Brain microvascular endothelial cell (primary cell): ENCODE data around the gene PPP2R5E.

Source experiments
- DNase-seq: peaks from one replicate; pipeline ENCODE4 v3.0.0-alpha.2; 2020
- H3K27ac ChIP-seq: fragments of 250-450 bp; sonication (Bioruptor Pico); 2 replicates; pipeline ENCODE4 v1.5.1; 2020; ENCODE audit warnings: mild to moderate bottlenecking, moderate library complexity
- H3K27me3 ChIP-seq: fragments of 250-450 bp; sonication (Bioruptor Pico); replicated peaks from 2 replicates; pipeline ENCODE4 v1.5.1; 2020; ENCODE audit warnings: mild to moderate bottlenecking
- H3K36me3 ChIP-seq: fragments of 250-450 bp; sonication (Bioruptor Pico); replicated peaks from 2 replicates; pipeline ENCODE4 v1.5.1; 2020; ENCODE audit warnings: mild to moderate bottlenecking
- H3K4me3 ChIP-seq: 2 replicates; pipeline ENCODE4 v1.5.1; 2011; ENCODE audit warnings: low read depth, mild to moderate bottlenecking, control low read depth, low read length, moderate library complexity
- in situ Hi-C: cut with HindIII; loops from 2 replicates; pipeline ENCODE4 v1.10.0; 2017; ENCODE audit warnings: low sequenced_read_pairs, low pct_ligation_motif_present
- TF ChIP-seq, protein P1 (sequence below): IDR thresholded peaks from 2 replicates; pipeline ENCODE4 v1.5.1; 2011; ENCODE audit warnings: low read depth, mild to moderate bottlenecking, moderate library complexity, low read length, control low read depth, inconsistent platforms; ENCODE audit errors: missing control alignments

Gene PPP2R5E

DNA sequence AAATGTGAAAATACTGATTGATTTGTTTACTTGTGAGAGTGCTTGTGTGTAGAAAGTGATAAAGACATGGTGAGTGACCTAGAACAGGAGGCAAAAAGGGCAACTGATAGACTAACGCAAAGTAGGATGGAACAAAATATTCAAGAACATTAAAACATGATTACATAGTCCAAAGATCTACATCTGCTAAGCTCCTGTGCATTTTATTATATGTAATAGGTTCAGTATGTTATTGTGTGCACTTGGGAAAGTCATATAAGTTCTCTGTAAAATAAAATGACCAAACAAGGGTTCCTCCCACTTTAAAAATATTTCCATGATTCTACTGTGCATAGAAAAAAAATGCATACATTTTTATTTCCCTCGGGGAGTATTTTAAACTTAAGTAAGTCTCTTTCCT is 150.2 kb downstream of the PPP2R5E start:
- in situ Hi-C loops, result no loop called here
- no peak for DNase-seq
- H3K36me3 ChIP-seq, result peaks cover 7% of the 10 kb centered on the region
- TF ChIP-seq, protein P1, sequence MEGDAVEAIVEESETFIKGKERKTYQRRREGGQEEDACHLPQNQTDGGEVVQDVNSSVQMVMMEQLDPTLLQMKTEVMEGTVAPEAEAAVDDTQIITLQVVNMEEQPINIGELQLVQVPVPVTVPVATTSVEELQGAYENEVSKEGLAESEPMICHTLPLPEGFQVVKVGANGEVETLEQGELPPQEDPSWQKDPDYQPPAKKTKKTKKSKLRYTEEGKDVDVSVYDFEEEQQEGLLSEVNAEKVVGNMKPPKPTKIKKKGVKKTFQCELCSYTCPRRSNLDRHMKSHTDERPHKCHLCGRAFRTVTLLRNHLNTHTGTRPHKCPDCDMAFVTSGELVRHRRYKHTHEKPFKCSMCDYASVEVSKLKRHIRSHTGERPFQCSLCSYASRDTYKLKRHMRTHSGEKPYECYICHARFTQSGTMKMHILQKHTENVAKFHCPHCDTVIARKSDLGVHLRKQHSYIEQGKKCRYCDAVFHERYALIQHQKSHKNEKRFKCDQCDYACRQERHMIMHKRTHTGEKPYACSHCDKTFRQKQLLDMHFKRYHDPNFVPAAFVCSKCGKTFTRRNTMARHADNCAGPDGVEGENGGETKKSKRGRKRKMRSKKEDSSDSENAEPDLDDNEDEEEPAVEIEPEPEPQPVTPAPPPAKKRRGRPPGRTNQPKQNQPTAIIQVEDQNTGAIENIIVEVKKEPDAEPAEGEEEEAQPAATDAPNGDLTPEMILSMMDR, result no peak
- no peak overlapping the region for H3K4me3 ChIP-seq
- no peak overlapping the region for H3K27ac ChIP-seq
- H3K27me3 ChIP-seq, result no peaks in the 10 kb centered on the region

DNA sequence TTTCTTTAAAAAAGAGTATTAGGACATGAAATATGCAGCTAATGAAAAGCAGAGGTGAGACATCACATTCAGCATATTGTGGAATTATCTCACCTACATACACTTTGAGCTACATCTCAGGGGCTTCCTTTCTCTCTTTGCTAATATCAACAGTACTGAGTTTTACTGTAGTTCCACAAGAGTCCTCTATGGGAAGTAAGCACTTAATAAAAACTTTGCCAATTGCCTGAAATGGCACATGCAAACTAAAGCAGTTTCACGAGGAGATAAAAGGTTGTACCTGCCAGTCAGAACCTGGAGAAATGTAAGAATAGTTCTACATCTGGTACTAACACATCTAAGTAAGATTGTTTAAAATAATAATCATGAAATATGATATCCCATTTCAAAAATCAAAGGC is 150.9 kb downstream of the PPP2R5E start:
- in situ Hi-C loops, result no loop called here
- Histone ChIP-seq H3K27me3 (no peaks in the 10 kb centered on the region), H3K36me3 (peaks cover 9% of the 10 kb centered on the region), H3K4me3 (no peak overlapping the region), H3K27ac (no peak overlapping the region)
- no peak for DNase-seq
- TF ChIP-seq, protein P1, result no peak

- Histone ChIP-seq H3K27me3 (no peaks in the 10 kb centered on the region), H3K36me3 (peaks cover 13% of the 10 kb centered on the region), H3K27ac (no peak overlapping the region), H3K4me3 (no peak overlapping the region)
- DNase-seq, result peak; percentile 51
- TF ChIP-seq, protein P1, result peak; percentile 92
- in situ Hi-C loops, result no loop called here
Observed at GRCh38 chr14:63388766-63389431, 154.3 kb downstream of the PPP2R5E start.

- TF ChIP-seq, protein P1, result no peak
- no peaks in the 10 kb centered on the region for H3K27me3 ChIP-seq
- in situ Hi-C loops, result no loop called here
- H3K36me3 ChIP-seq, result peaks cover 20% of the 10 kb centered on the region
- H3K27ac ChIP-seq, result no peak overlapping the region
- no peak overlapping the region for H3K4me3 ChIP-seq
- DNase-seq, result no peak
Observed at GRCh38 chr14:63387711-63388110, 155.5 kb downstream of the PPP2R5E start.

GRCh38 chr14:63383776-63384367 is 159.3 kb downstream of the PPP2R5E start:
- no peak for DNase-seq
- TF ChIP-seq, protein P1, result no peak
- Histone ChIP-seq H3K4me3 (no peak overlapping the region), H3K27me3 (no peaks in the 10 kb centered on the region), H3K27ac (no peak overlapping the region), H3K36me3 (peaks cover 26% of the 10 kb centered on the region)
- in situ Hi-C loops, result no loop called here

- TF ChIP-seq, protein P1, result no peak
- Histone ChIP-seq H3K36me3 (peaks cover 17% of the 10 kb centered on the region), H3K27me3 (no peaks in the 10 kb centered on the region), H3K4me3 (no peak overlapping the region), H3K27ac (no peak overlapping the region)
- DNase-seq, result no peak
- in situ Hi-C loops, result no loop called here
Observed at GRCh38 chr14:63378444-63378843, 164.7 kb downstream of the PPP2R5E start.
